HG03064 (cell line): ENCODE measurements around the gene HTR3B.

Experiments
- ATAC-seq: cut with Tn5 transposase; IDR thresholded peaks from one replicate; pipeline ENCODE4 v1.9.1; 2021; ENCODE audit warnings: low read depth; ENCODE audit not compliant: unreplicated experiment

Gene HTR3B

GRCh38 chr11:113986351-113987140 lies 82.0 kb downstream of the HTR3B start:
- no peak for ATAC-seq

DNA sequence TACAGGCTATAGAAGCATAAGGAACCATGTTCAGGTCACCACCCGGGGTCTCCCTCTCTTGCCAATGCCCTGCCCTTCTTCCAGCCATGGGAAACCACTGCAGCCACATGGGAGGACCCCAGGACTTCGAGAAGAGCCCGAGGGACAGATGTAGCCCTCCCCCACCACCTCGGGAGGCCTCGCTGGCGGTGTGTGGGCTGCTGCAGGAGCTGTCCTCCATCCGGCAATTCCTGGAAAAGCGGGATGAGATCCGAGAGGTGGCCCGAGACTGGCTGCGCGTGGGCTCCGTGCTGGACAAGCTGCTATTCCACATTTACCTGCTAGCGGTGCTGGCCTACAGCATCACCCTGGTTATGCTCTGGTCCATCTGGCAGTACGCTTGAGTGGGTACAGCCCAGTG lies 84.8 kb downstream of the HTR3B start:
- ATAC-seq, result no peak

- no peak for ATAC-seq
Observed at GRCh38 chr11:113989916-113990315, 85.3 kb downstream of the HTR3B start.

DNA sequence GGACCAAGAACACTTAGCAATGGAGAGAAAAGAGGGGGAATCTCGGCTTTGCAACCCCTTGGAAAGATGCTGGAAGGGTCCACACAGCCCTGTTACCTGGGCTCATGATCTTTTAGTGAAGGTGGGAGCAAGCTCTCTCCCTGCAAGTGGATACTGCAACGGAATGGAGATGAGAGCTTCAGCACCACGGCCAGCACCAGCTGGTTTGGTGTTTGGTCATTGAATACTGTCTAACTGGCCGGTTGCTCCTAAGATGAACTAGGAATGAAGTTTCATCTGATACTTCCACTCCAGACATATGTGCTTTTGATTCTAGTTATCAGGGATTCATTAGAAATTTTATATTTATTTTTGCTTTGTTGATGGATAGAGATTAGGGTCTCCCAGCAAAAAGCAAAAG lies 86.6 kb downstream of the HTR3B start:
- ATAC-seq, result no peak

- ATAC-seq, result no peak
Observed at GRCh38 chr11:113991718-113992458, 87.3 kb downstream of the HTR3B start.

GRCh38 chr11:113992459-113993110 lies 88.0 kb downstream of the HTR3B start:
- no peak for ATAC-seq

GRCh38 chr11:113994077-113994954 lies 89.7 kb downstream of the HTR3B start:
- ATAC-seq, result no peak
